PC-9 (cell line): ENCODE results near the gene BAHD1.

Experiments
- EZH2 ChIP-seq: fragments of 200-600 bp; sonication (generic); IDR thresholded peaks from 2 replicates; pipeline ENCODE4 v1.8.0; 2017; ENCODE audit warnings: antibody characterized with exemption, low read depth
- TF ChIP-seq, protein P1 (sequence below): fragments of 200-600 bp; sonication (generic); conservative IDR thresholded peaks from 2 replicates; pipeline ENCODE4 v1.6.1; 2017; ENCODE audit warnings: mixed run types, antibody characterized with exemption, mild to moderate bottlenecking, moderate library complexity

DNA sequence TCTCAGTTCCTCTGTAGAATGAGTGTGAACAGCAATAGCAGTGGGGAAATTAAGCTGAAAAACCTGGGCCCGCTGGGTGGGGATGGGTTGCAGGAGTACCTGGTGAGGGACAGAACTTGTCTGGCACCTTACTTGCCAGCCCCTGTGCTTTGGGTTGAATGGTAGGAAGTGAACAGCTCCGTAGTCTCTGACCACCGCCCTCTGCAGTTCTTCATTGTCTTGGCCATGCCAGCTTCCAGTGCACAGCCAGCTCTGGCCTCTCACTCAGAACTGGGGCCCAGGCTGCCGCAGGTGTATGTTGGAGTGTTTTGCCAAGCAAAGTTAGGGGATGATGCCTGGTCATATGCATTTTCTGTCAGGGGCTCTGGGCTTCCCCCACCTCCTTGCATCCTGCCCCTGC is 16.0 kb downstream of the BAHD1 start:
- TF ChIP-seq, protein P1, sequence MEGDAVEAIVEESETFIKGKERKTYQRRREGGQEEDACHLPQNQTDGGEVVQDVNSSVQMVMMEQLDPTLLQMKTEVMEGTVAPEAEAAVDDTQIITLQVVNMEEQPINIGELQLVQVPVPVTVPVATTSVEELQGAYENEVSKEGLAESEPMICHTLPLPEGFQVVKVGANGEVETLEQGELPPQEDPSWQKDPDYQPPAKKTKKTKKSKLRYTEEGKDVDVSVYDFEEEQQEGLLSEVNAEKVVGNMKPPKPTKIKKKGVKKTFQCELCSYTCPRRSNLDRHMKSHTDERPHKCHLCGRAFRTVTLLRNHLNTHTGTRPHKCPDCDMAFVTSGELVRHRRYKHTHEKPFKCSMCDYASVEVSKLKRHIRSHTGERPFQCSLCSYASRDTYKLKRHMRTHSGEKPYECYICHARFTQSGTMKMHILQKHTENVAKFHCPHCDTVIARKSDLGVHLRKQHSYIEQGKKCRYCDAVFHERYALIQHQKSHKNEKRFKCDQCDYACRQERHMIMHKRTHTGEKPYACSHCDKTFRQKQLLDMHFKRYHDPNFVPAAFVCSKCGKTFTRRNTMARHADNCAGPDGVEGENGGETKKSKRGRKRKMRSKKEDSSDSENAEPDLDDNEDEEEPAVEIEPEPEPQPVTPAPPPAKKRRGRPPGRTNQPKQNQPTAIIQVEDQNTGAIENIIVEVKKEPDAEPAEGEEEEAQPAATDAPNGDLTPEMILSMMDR = no peak
- no peak for TF ChIP-seq EZH2
